Measurements from ENCODE around the gene ATG7. TPM values are rescaled to one million over a fixed set of nuclear protein-coding genes. Genes with fewer than 3 reads are reported as not detected.

The ATG7 gene
- total RNA-seq, 1 experiment from 2014 or later = 35.2 TPM

GRCh38 chr3:11603628-11604027, 331.4 kb downstream of the ATG7 start:
- Histone ChIP-seq H3K27me3 (ENCODE audit: control insufficient read depth, insufficient read depth, low read length) (no peaks in the 10 kb centered on the region), H3K36me3 (replicated peaks; ENCODE audit: control insufficient read depth, insufficient read depth, low read length) (0 out of 2 replicates have a peak, but pooled peaks cover 2% of the 10 kb centered on the region), H3K4me3 (ENCODE audit: insufficient read depth, low read depth, low read length) (no peak overlapping the region)
- DNase-seq = no peak

GRCh38 chr3:11604139-11604892, 332.1 kb downstream of the ATG7 start:
- DNase-seq = no peak
- Histone ChIP-seq H3K27me3 (ENCODE audit: control insufficient read depth, insufficient read depth, low read length) (no peaks in the 10 kb centered on the region), H3K36me3 (replicated peaks; ENCODE audit: control insufficient read depth, insufficient read depth, low read length) (0 out of 2 replicates have a peak, but pooled peaks cover 2% of the 10 kb centered on the region), H3K4me3 (ENCODE audit: insufficient read depth, low read depth, low read length) (no peak overlapping the region)

- no peak for DNase-seq
- no peak overlapping the region for H3K4me3 ChIP-seq (ENCODE audit: insufficient read depth, low read depth, low read length)
- 0 out of 2 replicates have a peak, but pooled peaks cover 2% of the 10 kb centered on the region for H3K36me3 ChIP-seq (replicated peaks; ENCODE audit: control insufficient read depth, insufficient read depth, low read length)
- no peaks in the 10 kb centered on the region for H3K27me3 ChIP-seq (ENCODE audit: control insufficient read depth, insufficient read depth, low read length)
Observed at GRCh38 chr3:11605398-11605797, 333.2 kb downstream of the ATG7 start.

GRCh38 chr3:11606090-11606784, 334.0 kb downstream of the ATG7 start:
- no peaks in the 10 kb centered on the region for H3K27me3 ChIP-seq (ENCODE audit: control insufficient read depth, insufficient read depth, low read length)
- no peak overlapping the region for H3K4me3 ChIP-seq (ENCODE audit: insufficient read depth, low read depth, low read length)
- no peak for DNase-seq
- no peaks in the 10 kb centered on the region for H3K36me3 ChIP-seq (replicated peaks; ENCODE audit: control insufficient read depth, insufficient read depth, low read length)

- H3K27me3 ChIP-seq (ENCODE audit: control insufficient read depth, insufficient read depth, low read length) = no peaks in the 10 kb centered on the region
Observed at GRCh38 chr3:11606865-11607440, 334.8 kb downstream of the ATG7 start.

More at GRCh38 chr3:11606865-11607440, 334.8 kb downstream of the ATG7 start:
- no peaks in the 10 kb centered on the region for H3K36me3 ChIP-seq (replicated peaks; ENCODE audit: control insufficient read depth, insufficient read depth, low read length)
- DNase-seq = no peak
- H3K4me3 ChIP-seq (ENCODE audit: insufficient read depth, low read depth, low read length) = no peak overlapping the region

Other genes with a start within 250 kb of the ATG7 start
- gene HRH1, start 117.9 kb upstream of the ATG7 start, total RNA-seq (2014; rRNA removed; shearing (Covaris generic)) = not detected in 2 replicates

All from H7 (cell line).